Breast epithelium (tissue), 4 donors: Measurements from ENCODE around the gene ANO8. TPM values are rescaled to one million over a fixed set of nuclear protein-coding genes. Genes with fewer than 3 reads are reported as not detected.
"Not testable (repeated sequence)": the region's sequence is repeated elsewhere in the genome, so short reads cannot be mapped to it uniquely, and the experiment has no call there.

Experiments
- DNase-seq, 2 donors: peaks; one replicate each; pipeline ENCODE4 v3.0.0-alpha.2; 2019; ENCODE audit warnings: low spot score in 2 of 2
- H3K27ac ChIP-seq, 2 donors: fragments of 200-600 bp; sonication (generic) in 1 of 2; one replicate each; pipeline ENCODE4 v1.5.1; 2016 to 2019; ENCODE audit warnings: mild to moderate bottlenecking in 1 of 2
- H3K27me3 ChIP-seq, 2 donors: fragments of 200-600 bp; sonication (generic) in 1 of 2; one replicate each; pipeline versions ENCODE4 v1.5.1 to v1.6.0; 2017 to 2019; ENCODE audit warnings: control low read depth in 1 of 2, mild to moderate bottlenecking in 1 of 2
- H3K36me3 ChIP-seq: fragments of 200-600 bp; one replicate; pipeline ENCODE4 v1.5.1; 2019
- H3K4me1 ChIP-seq, 2 donors: fragments of 200-600 bp; sonication (generic); one replicate each; pipeline ENCODE4 v1.5.1; 2016 to 2019; ENCODE audit warnings: control low read depth in 1 of 2
- H3K4me3 ChIP-seq, 3 donors: fragments of 200-600 bp; sonication (generic); 1 replicate in 2 of 3; 2 replicates in 1 of 3; pipeline ENCODE4 v1.5.1; 2016 to 2019; ENCODE audit warnings: mild to moderate bottlenecking in 3 of 3, moderate library complexity in 2 of 3
- H3K9me3 ChIP-seq, 2 donors: fragments of 200-600 bp; sonication (generic) in 1 of 2; one replicate each; pipeline ENCODE4 v1.5.1; 2016 to 2019; ENCODE audit warnings: control low read depth in 1 of 2
- CTCF ChIP-seq, 3 donors: fragments of 450-650 bp; IDR thresholded peaks; one replicate each; pipeline ENCODE4 v1.5.1; 2016 to 2017; ENCODE audit warnings: antibody characterized with exemption in 3 of 3, mild to moderate bottlenecking in 3 of 3, moderate library complexity in 3 of 3
- POLR2A ChIP-seq: fragments of 450-650 bp; IDR thresholded peaks from one replicate; pipeline ENCODE4 v1.6.1; 2016; ENCODE audit warnings: antibody characterized with exemption, mild to moderate bottlenecking, moderate library complexity
- POLR2AphosphoS5 ChIP-seq, 3 donors: sonication (generic); formaldehyde crosslinking; IDR thresholded peaks; one replicate each; pipeline ENCODE4 v1.6.1; 2017; ENCODE audit warnings: antibody characterized with exemption in 3 of 3
- intact Hi-C: fragments of 100-400 bp; cut with DNase I; formaldehyde crosslinking; loops from one replicate; pipeline ENCODE4 v1.15.1; 2023; ENCODE audit warnings: low total_unique reads
- total RNA-seq, 3 donors: library from RNA; depleted of rRNA; stranded (reverse); fragments of >200 nt; gene quantifications; one replicate each; pipeline ENCODE4 v1.1.0, GENCODE V29; 2016

Gene ANO8
- total RNA-seq, 3 donors from 2014 or later, result 5.1 to 7.2 (median 5.9) TPM

GRCh38 chr19:17279436-17279835, 55.2 kb downstream of the ANO8 start:
- no peak for TF ChIP-seq POLR2AphosphoS5 (IDR thresholded peaks at IDR 0.05)
- no peak for TF ChIP-seq POLR2A
- no peak for TF ChIP-seq CTCF (IDR thresholded peaks at IDR 0.05)
- Histone ChIP-seq H3K27ac (no peak overlapping the region), H3K36me3 (no peaks in the 10 kb centered on the region), H3K4me1 (peaks cover 5 to 13% of the 10 kb centered on the region in 2 donors), H3K9me3 (no peaks in the 10 kb centered on the region), H3K27me3 (peaks cover 7 to 15% of the 10 kb centered on the region in 2 donors), H3K4me3 (no peak overlapping the region)
- intact Hi-C loops, result no loop called here
- DNase-seq, result no peak

DNA sequence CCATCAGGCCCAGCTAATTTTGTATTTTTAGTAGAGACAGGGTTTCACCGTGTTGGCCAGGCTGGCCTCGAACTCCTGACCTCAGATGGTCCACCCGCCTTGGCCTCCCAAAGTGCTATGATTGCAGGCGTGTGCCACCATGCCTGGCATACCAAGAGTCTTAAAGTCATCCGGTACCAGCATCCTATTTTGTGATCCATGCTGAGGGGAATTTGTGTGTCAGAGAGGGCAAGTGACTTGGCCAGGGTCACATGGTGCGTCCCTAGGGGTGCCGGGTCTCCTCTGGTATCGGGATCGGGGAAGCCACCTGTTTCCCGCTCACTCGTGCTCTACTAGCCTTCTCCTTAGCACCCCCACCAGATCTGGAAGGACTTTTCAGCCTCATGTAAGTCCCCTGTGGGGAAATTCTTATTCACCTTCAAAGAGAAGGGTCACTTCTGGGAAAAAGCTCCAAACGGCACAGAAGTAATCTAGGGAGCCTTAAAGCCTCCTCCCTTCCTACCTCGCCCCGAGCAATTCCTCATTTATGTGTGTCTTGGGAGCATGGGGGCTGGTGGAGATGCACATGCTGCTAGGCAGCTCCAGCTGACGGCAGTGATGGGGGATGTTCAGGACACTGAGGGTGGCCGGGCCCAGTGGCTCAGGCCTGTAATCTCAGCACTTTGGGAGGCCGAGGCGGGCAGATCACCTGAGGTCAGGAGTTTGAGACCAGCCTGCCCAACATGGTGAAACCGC, 59.0 kb downstream of the ANO8 start:
- no peaks in the 10 kb centered on the region for H3K36me3 ChIP-seq
- TF ChIP-seq POLR2A (no peak), CTCF (IDR thresholded peaks at IDR 0.05) (no peak), POLR2AphosphoS5 (IDR thresholded peaks at IDR 0.05) (no peak)

GRCh38 chr19:17274892-17275291, 59.8 kb downstream of the ANO8 start:
- intact Hi-C loops, H3K36me3 ChIP-seq, H3K9me3 ChIP-seq, H3K4me1 ChIP-seq, H3K27ac ChIP-seq, H3K27me3 ChIP-seq, DNase-seq, H3K4me3 ChIP-seq: not testable (repeated sequence)

More for the DNA sequence above, 59.0 kb downstream of the ANO8 start:
- no peak overlapping the region for H3K27ac ChIP-seq
- intact Hi-C loops, result no loop called here
- H3K4me1 ChIP-seq, result no peaks in the 10 kb centered on the region
- no peaks in the 10 kb centered on the region for H3K9me3 ChIP-seq
- no peak overlapping the region for H3K4me3 ChIP-seq
- no peaks in the 10 kb centered on the region for H3K27me3 ChIP-seq
- DNase-seq, result no peak

Other genes with a start within 250 kb of the ANO8 start
- gene USE1, start 119.5 kb downstream of the ANO8 start, total RNA-seq, result 10 to 100 TPM; 15.5 to 29.0 (median 27.5) TPM
- gene OCEL1, start 108.6 kb downstream of the ANO8 start, total RNA-seq, result 10 to 100 TPM in 1 of 3 donors, 1 to 10 TPM in 2; 8.8 to 13.8 (median 9.4) TPM
- gene NR2F6, start 88.9 kb downstream of the ANO8 start, total RNA-seq, result 10 to 100 TPM; 23.2 to 52.4 (median 34.7) TPM
- gene USHBP1, start 70.1 kb downstream of the ANO8 start, total RNA-seq, result 1 to 10 TPM; 5.8 to 8.8 (median 7.0) TPM
- 10 to 100 TPM; 48.5 to 65.6 (median 54.1) TPM for gene BABAM1, start 67.4 kb downstream of the ANO8 start, total RNA-seq
- gene ANKLE1, start 53.0 kb downstream of the ANO8 start, total RNA-seq, result 1 to 10 TPM in 2 of 3 donors, under 1 TPM in 1; 0.96 to 1.6 (median 1.0) TPM
- gene ABHD8, start 31.4 kb downstream of the ANO8 start, total RNA-seq, result 10 to 100 TPM in 2 of 3 donors, 1 to 10 TPM in 1; 6.7 to 14.4 (median 11.0) TPM
- gene MRPL34, start 29.0 kb downstream of the ANO8 start, total RNA-seq, result 100 to 1,000 TPM in 1 of 3 donors, 10 to 100 TPM in 2; 88.5 to 139 (median 98.0) TPM
- 10 to 100 TPM in 2 of 3 donors, 1 to 10 TPM in 1; 9.2 to 18.7 (median 11.1) TPM for gene DDA1, start 25.3 kb downstream of the ANO8 start, total RNA-seq
- 10 to 100 TPM; 15.5 to 22.6 (median 17.7) TPM for gene GTPBP3, start 2.7 kb upstream of the ANO8 start, total RNA-seq
- 10 to 100 TPM; 19.9 to 68.8 (median 51.2) TPM for gene PLVAP, start 42.5 kb upstream of the ANO8 start, total RNA-seq
- gene CCDC194, start 59.3 kb upstream of the ANO8 start, total RNA-seq, result under 1 TPM in 2 of 3 donors, not detected in 1; 0.64 to 0.66 TPM
- gene BST2, start 70.8 kb upstream of the ANO8 start, total RNA-seq, result 100 to 1,000 TPM in 2 of 3 donors, 10 to 100 TPM in 1; 90.1 to 131 (median 127) TPM
- 10 to 100 TPM; 51.5 to 76.4 (median 74.1) TPM for gene MVB12A, start 85.2 kb upstream of the ANO8 start, total RNA-seq
- under 1 TPM; 0.33 to 0.73 (median 0.64) TPM for gene TMEM221, start 113.8 kb upstream of the ANO8 start, total RNA-seq
- under 1 TPM in 1 of 3 donors, not detected in 2; 0.64 TPM for gene NXNL1, start 126.1 kb upstream of the ANO8 start, total RNA-seq
- 10 to 100 TPM; 32.4 to 35.4 (median 34.8) TPM for gene SLC27A1, start 135.7 kb upstream of the ANO8 start, total RNA-seq
- 10 to 100 TPM; 62.2 to 89.8 (median 72.4) TPM for gene PGLS, start 176.8 kb upstream of the ANO8 start, total RNA-seq
- 10 to 100 TPM; 45.1 to 99.9 (median 57.0) TPM for gene COLGALT1, start 220.8 kb upstream of the ANO8 start, total RNA-seq